ENCODE measurements around the gene MALAT1.
"Not testable (repeated sequence)": the region's sequence is repeated elsewhere in the genome, so short reads cannot be mapped to it uniquely, and the experiment has no call there.

The MALAT1 gene

GRCh38 chr11:65499713-65500386 lies 1.0 kb downstream of the MALAT1 start:
- no peak for DNase-seq

- DNase-seq: no peak
Observed at GRCh38 chr11:65500387-65501185, 1.7 kb downstream of the MALAT1 start.

- DNase-seq: no peak
Observed at GRCh38 chr11:65501186-65501471, 2.3 kb downstream of the MALAT1 start.

GRCh38 chr11:65501472-65502273 lies 2.8 kb downstream of the MALAT1 start:
- no peak for DNase-seq

- no peak for DNase-seq
Observed at GRCh38 chr11:65502274-65502554, 3.4 kb downstream of the MALAT1 start.

GRCh38 chr11:65502555-65503367 lies 3.9 kb downstream of the MALAT1 start:
- no peak for DNase-seq

- DNase-seq: no peak
Observed at GRCh38 chr11:65503368-65503948, 4.6 kb downstream of the MALAT1 start.

- DNase-seq: no peak
Observed at GRCh38 chr11:65503949-65504673, 5.3 kb downstream of the MALAT1 start.

GRCh38 chr11:65504674-65505465 lies 6.0 kb downstream of the MALAT1 start:
- DNase-seq: no peak

- no peak for DNase-seq
Observed at GRCh38 chr11:65505466-65506289, 6.8 kb downstream of the MALAT1 start.

- no peak for DNase-seq
Observed at GRCh38 chr11:65506290-65506771, 7.5 kb downstream of the MALAT1 start.

GRCh38 chr11:65506772-65507505 lies 8.1 kb downstream of the MALAT1 start:
- no peak for DNase-seq

- DNase-seq: not testable (repeated sequence)
Observed at GRCh38 chr11:65512311-65512710, 13.5 kb downstream of the MALAT1 start.

- DNase-seq: no peak
Observed at GRCh38 chr11:65516135-65516968, 17.5 kb downstream of the MALAT1 start.

GRCh38 chr11:65518941-65519549 lies 20.2 kb downstream of the MALAT1 start:
- not testable (repeated sequence) for DNase-seq

- DNase-seq: not testable (repeated sequence)
Observed at GRCh38 chr11:65521777-65522521, 23.1 kb downstream of the MALAT1 start.

Data from SHP77 treated with DMSO at 0.1 percent for 48 hours (cell line).